ENCODE data around the gene RBM4B. TPM values are rescaled to one million over a fixed set of nuclear protein-coding genes. Genes with fewer than 3 reads are reported as not detected.
"Not testable (repeated sequence)": the region's sequence is repeated elsewhere in the genome, so short reads cannot be mapped to it uniquely, and the experiment has no call there.

Gene RBM4B
- total and polyA plus RNA-seq, 7 donors = 3.6 to 12.8 (median 10.0) TPM

GRCh38 chr11:66646828-66647227 is 30.9 kb downstream of the RBM4B start:
- no peaks in the 10 kb centered on the region for H3K9me3 ChIP-seq
- no peak overlapping the region for H3K27ac ChIP-seq
- TF ChIP-seq CTCF (IDR thresholded peaks at IDR 0.05) = no peak
- peaks cover 50% of the 10 kb centered on the region for H3K4me1 ChIP-seq
- H3K4me3 ChIP-seq = no peak overlapping the region
- H3K36me3 ChIP-seq (ENCODE audit: insufficient read depth in 1 of 2, low read depth in 1 of 2) = peaks cover 15 to 82% of the 10 kb centered on the region in 2 donors
- intact Hi-C loops (cut with DNase I) = no loop called here
- DNase-seq (no peak), ATAC-seq (no peak)
- 56 to 68% (median 58%) methylated on average over 4 of the region's 4 CpGs for WGBS, 3 donors
- no peaks in the 10 kb centered on the region for H3K27me3 ChIP-seq (ENCODE audit: insufficient read depth in 3 of 3, low read length in 2 of 3)

GRCh38 chr11:66643745-66644437 is 33.8 kb downstream of the RBM4B start:
- Histone ChIP-seq H3K27ac (no peak overlapping the region), H3K4me1 (peaks cover 71% of the 10 kb centered on the region), H3K27me3 (ENCODE audit: insufficient read depth in 3 of 3, low read length in 2 of 3) (no peaks in the 10 kb centered on the region), H3K36me3 (ENCODE audit: insufficient read depth in 1 of 2, low read depth in 1 of 2) (peaks cover 26 to 90% of the 10 kb centered on the region in 2 donors), H3K4me3 (peak overlapping the region; percentile 87), H3K9me3 (no peaks in the 10 kb centered on the region)
- intact Hi-C loops (cut with DNase I) = loop anchor here (5.0 kb wide), 1 partner anchor 33 kb away; the partner anchor contains the start of gene RBM4B (in 2 of the 2)
- no peak for DNase-seq
- 64 to 79% (median 68%) methylated on average over 24 of the region's 24 CpGs for WGBS, 3 donors
- peak in 1 of 4 donors; percentile 48 for ATAC-seq
- TF ChIP-seq CTCF (IDR thresholded peaks at IDR 0.05) = no peak

- Histone ChIP-seq H3K27me3 (ENCODE audit: insufficient read depth in 3 of 3, low read length in 2 of 3) (no peaks in the 10 kb centered on the region), H3K4me3 (peak overlapping the region; percentile 87), H3K9me3 (no peaks in the 10 kb centered on the region), H3K4me1 (peaks cover 74% of the 10 kb centered on the region), H3K36me3 (ENCODE audit: insufficient read depth in 1 of 2, low read depth in 1 of 2) (peaks cover 23 to 71% of the 10 kb centered on the region in 2 donors), H3K27ac (peak overlapping the region; percentile 48)
- DNase-seq = no peak
- WGBS, 3 donors = 16 to 25% (median 18%) methylated on average over 3 of the region's 3 CpGs
- ATAC-seq = no peak
- no peak for TF ChIP-seq CTCF (IDR thresholded peaks at IDR 0.05)
- intact Hi-C loops (cut with DNase I) = loop anchor here (1.0 to 5.0 kb wide), 2 partner anchors 11 to 35 kb away; partner anchors contain the start of gene RBM4B (in 2 of the 2)
These were observed 35.9 kb downstream of the RBM4B start for GRCh38 chr11:66641834-66642233.

GRCh38 chr11:66639814-66640340 is 37.8 kb downstream of the RBM4B start:
- H3K27ac ChIP-seq = peak overlapping the region; percentile 48

GRCh38 chr11:66639066-66639813 is 38.4 kb downstream of the RBM4B start:
- peak overlapping the region; percentile 91 for H3K27ac ChIP-seq
- no peak for DNase-seq
- no peaks in the 10 kb centered on the region for H3K9me3 ChIP-seq
- intact Hi-C loops (cut with DNase I) = no loop called here
- peak; percentile 1 to 10 (median 3) for ATAC-seq
- WGBS, 3 donors = 2% methylated on average over 27 of the region's 27 CpGs
- peaks cover 54% of the 10 kb centered on the region for H3K4me1 ChIP-seq
- TF ChIP-seq CTCF (IDR thresholded peaks at IDR 0.05) = no peak
- peaks cover 13 to 51% of the 10 kb centered on the region in 2 donors for H3K36me3 ChIP-seq (ENCODE audit: insufficient read depth in 1 of 2, low read depth in 1 of 2)
- H3K4me3 ChIP-seq = peak overlapping the region; percentile 87
- H3K27me3 ChIP-seq (ENCODE audit: insufficient read depth in 3 of 3, low read length in 2 of 3) = no peaks in the 10 kb centered on the region

More at GRCh38 chr11:66639814-66640340, 37.8 kb downstream of the RBM4B start:
- WGBS, 3 donors = 45 to 63% (median 46%) methylated on average over 8 to 9 of the region's 10 CpGs
- not testable (repeated sequence) for H3K9me3 ChIP-seq; H3K27me3 ChIP-seq (ENCODE audit: insufficient read depth in 3 of 3, low read length in 2 of 3); ATAC-seq; DNase-seq
- Histone ChIP-seq H3K4me1 (peaks cover 61% of the 10 kb centered on the region), H3K36me3 (ENCODE audit: insufficient read depth in 1 of 2, low read depth in 1 of 2) (peaks cover 15 to 51% of the 10 kb centered on the region in 2 donors), H3K4me3 (peak overlapping the region; percentile 87)
- intact Hi-C loops (cut with DNase I) = loop anchor here (5.0 kb wide), 1 partner anchor 37 kb away; the partner anchor contains the start of gene RBM4B (in 2 of the 2)

All from psoas muscle (tissue), 8 donors.